RPMI7951 (cell line): ENCODE data around the gene E2F2. TPM values are rescaled to one million over a fixed set of nuclear protein-coding genes. Genes with fewer than 3 reads are reported as not detected.

ENCODE experiments used
- DNase-seq: peaks from one replicate; pipeline ENCODE4 v3.0.0-alpha.2; 2012; ENCODE audit warnings: low read depth
- total RNA-seq: library from RNA; depleted of rRNA; stranded (reverse); fragments of >200 nt; shearing (Covaris generic); gene quantifications from 2 replicates; pipeline ENCODE4 v1.2.3, GENCODE V29; 2014; rRNA removed

The E2F2 gene, protein sequence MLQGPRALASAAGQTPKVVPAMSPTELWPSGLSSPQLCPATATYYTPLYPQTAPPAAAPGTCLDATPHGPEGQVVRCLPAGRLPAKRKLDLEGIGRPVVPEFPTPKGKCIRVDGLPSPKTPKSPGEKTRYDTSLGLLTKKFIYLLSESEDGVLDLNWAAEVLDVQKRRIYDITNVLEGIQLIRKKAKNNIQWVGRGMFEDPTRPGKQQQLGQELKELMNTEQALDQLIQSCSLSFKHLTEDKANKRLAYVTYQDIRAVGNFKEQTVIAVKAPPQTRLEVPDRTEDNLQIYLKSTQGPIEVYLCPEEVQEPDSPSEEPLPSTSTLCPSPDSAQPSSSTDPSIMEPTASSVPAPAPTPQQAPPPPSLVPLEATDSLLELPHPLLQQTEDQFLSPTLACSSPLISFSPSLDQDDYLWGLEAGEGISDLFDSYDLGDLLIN
- 4.2 and 4.7 TPM in 2 replicates for total RNA-seq

- DNase-seq, result peak; percentile 86
Observed at GRCh38 chr1:23530747-23531561, at the start of gene E2F2. Gene E2F2, minus strand, starts transcription at chr1:23531233. Its CDS starts 440 bp downstream, at chr1:23530793.

GRCh38 chr1:23578997-23579363 is 47.9 kb upstream of the E2F2 start:
- DNase-seq, result no peak

- no peak for DNase-seq
Observed at GRCh38 chr1:23578311-23578996, 47.4 kb upstream of the E2F2 start.

DNA sequence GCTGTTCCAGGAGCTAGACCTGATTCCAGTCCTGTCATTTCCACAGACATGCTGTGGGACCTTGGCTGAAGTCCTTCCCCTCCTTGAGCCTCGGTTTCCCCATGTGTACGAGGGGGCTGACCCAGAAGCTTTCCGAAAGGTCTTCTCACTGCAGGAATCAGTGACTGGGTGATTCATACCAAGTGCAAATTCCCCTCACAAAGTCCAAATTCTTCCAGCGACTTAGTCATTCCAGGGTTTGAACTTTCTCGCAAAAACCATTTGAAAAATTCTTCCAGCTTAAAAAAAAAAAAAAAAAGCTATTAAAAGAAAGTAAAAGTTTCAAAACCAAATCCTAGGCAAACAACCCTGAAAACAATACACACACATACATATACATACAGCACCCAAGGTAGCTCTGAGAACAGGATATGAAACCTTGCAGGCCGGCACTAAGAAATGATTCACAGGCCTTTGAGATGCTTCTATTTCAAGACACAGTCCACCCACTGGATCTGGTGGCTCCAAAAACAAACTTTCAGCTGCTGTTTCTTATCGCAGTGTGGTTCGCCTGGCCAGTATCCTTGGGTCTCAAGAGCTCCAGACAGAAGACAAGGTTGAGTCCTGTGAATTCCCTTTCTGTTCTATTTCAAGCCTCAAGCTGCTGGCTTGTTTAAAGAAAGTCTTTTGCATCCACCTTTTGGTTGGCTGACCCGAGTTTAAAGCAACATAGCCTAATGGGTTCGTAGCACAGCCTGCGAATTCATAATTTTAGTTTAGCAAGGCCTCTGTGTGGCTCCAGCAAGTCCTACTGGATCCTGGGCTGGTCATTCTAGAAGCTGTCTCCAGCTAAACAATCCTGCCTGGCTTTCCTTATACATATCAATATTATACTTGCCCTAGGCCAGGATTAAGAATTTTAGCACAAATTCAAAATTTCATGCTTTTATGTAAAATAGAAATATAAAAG is 46.3 kb upstream of the E2F2 start:
- DNase-seq, result peak; percentile 78

- DNase-seq, result peak; percentile 40
Observed at GRCh38 chr1:23576338-23577055, 45.5 kb upstream of the E2F2 start.

- DNase-seq, result no peak
Observed at GRCh38 chr1:23575226-23575810, 44.3 kb upstream of the E2F2 start.

- no peak for DNase-seq
Observed at GRCh38 chr1:23574265-23574754, 43.3 kb upstream of the E2F2 start.

DNA sequence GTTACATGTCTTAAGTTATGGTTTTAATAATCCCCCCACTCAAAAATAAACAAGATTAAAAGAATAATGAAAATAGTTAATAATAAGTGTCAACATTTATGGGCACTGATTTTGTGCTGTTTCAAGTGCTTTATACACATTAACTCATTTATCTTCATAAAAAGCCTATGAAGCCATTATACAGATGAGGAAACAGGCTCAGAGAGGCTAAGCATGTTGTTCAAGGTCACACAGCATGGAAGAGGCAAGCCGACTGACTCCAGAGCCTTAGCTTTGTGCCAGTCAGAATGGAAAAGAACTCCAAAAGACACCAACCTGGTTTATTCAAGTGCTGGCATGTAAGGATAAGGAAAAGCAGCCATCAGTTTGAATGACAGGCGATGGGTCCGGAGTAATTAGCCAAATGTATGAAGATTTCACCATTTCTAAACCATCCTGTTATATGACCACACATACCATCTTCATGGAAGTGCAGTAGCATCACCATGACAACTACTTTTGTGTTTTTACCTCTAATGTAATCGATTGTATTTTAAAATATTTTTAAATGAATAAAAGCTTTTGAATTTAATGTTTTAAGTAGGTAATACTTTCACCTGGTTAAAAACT is 42.6 kb upstream of the E2F2 start:
- DNase-seq, result no peak

GRCh38 chr1:23571465-23571864 is 40.4 kb upstream of the E2F2 start:
- no peak for DNase-seq

- no peak for DNase-seq
Observed at GRCh38 chr1:23570001-23570691, 39.1 kb upstream of the E2F2 start.

- no peak for DNase-seq
Observed at GRCh38 chr1:23568608-23569383, 37.8 kb upstream of the E2F2 start.

DNA sequence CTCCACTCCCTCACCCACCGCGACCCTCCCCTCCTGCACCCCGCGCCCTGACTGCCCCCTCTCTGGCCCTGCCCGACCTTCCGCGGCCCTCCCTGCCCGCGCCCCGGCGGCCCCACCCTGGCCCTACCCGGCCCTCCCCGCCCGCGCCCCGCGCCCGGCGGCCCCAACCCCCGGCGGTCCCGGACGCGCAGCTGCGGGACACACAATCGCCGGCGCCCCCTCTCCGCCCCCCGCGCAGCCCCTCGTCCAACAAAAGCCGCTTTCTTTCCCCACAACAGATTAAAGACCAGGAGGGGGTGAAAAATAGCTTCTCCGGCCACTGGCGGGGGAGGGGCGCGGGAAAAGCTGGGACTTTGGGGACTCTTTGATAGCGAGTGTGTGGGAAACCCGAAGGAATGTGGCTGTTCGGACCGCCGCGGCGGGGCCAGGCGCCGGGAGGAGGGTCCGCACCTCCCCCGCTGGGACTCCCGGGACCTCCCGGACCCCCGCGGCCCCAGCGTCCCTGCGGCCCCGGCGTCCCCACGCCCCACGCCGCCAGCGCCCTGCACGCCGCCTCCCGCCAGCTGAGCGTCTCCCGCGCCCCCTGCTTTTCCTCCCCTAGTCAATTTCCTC is 37.1 kb upstream of the E2F2 start:
- no peak for DNase-seq

DNA sequence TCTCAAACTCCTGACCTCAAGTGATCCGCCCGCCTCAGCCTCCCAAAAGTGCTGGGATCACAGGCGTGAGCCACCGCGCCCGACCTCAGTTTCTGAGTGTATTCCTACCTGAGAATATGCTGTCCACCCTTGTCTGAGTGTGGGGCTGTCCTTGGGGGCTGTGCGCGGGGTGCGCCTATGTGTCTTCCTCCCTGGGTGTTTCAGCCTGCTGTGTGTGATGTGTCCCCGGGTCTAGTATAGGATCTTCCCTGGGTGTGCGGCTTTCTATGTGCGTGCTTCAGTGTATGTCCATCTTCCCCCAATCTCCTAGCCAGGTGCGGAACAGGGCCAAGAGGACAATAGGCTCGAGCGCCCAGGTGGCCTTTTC is 36.6 kb upstream of the E2F2 start:
- no peak for DNase-seq

DNA sequence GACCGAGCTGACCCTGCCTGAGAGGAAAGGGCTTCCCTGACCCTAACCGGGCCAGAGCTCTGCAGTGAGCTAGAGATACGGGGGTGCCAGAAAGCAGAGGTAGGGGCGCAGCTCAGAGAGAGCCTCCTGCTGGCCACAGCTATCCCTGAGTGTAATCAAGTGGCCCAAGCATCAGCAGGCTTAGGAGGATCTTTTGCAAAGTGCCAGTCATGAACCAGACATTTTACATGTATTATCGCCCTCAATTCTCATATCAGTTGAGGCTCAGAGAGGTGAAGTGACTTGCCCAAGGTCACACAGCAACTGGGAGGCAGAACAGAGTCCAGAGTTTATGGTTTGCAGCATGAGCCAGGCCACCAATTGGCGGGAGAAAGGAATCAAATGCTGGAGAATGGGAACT is 35.3 kb upstream of the E2F2 start:
- DNase-seq, result no peak

GRCh38 chr1:23565776-23566175 is 34.7 kb upstream of the E2F2 start:
- DNase-seq, result no peak

DNA sequence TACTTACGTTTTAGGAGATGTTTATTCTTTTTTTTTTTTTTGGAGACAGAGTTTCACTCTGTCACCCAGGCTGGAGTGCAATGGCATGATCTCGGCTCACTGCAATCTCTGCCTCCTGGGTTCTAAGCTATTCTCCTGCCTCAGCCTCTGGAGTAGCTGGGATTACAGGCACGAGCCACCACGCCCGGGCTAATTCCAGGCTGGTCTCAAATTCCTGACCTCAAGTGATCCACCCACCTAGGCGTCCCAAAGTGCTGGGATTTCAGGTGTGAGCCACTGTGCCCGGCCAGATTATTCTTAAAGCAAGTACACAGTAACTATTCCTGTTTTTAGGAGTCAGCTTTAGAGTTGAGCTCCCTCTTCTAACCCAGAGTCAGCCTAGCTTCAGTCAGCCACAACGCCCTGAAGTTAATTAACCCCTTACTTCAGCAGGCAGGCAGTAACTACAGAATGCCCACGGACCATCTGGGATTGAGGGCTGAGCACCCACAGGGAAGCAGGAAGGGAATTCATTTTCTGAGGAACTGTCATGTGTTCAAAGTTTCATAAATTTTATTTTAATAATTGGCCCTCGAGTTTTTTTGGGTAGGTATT is 33.6 kb upstream of the E2F2 start:
- DNase-seq, result no peak

- no peak for DNase-seq
Observed at GRCh38 chr1:23563755-23564374, 32.8 kb upstream of the E2F2 start.
